ENCODE results near the gene S1PR3.

DNA sequence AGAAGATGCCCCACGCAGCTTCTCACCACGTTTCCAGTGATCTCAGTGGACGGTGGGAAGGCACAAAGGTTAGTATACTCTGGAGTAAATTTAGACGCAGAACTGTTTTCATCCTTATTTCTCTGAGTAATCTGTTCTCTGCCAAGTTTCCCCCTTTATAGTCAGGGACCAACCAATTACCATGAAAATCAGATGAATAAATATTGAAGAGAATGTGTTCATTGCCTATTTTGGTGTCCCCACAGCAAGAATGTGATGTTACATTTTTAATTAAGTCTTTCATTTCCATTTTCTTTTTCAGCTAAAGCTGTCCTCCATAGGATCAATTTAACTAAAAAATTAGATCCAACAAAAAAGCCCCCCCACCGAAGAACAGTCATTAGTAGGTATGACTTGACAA lies 41.4 kb downstream of the S1PR3 start:
- TF ChIP-seq, protein P1, sequence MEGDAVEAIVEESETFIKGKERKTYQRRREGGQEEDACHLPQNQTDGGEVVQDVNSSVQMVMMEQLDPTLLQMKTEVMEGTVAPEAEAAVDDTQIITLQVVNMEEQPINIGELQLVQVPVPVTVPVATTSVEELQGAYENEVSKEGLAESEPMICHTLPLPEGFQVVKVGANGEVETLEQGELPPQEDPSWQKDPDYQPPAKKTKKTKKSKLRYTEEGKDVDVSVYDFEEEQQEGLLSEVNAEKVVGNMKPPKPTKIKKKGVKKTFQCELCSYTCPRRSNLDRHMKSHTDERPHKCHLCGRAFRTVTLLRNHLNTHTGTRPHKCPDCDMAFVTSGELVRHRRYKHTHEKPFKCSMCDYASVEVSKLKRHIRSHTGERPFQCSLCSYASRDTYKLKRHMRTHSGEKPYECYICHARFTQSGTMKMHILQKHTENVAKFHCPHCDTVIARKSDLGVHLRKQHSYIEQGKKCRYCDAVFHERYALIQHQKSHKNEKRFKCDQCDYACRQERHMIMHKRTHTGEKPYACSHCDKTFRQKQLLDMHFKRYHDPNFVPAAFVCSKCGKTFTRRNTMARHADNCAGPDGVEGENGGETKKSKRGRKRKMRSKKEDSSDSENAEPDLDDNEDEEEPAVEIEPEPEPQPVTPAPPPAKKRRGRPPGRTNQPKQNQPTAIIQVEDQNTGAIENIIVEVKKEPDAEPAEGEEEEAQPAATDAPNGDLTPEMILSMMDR (conservative IDR thresholded peaks at IDR 0.05; ENCODE audit: low read depth, low read length) = no peak
- no peak for TF ChIP-seq EZH2 (IDR thresholded peaks at IDR 0.05; ENCODE audit: borderline replicate concordance, low read depth, low read length, poor library complexity, severe bottlenecking)
